Keratinocyte (primary cell): Measurements from ENCODE around the gene TCEA2.

ENCODE experiments used
- CTCF ChIP-seq, 3 experiments: IDR thresholded peaks in 1 of 3; conservative IDR thresholded peaks in 1 of 3; optimal IDR thresholded peaks in 1 of 3; 2 replicates in 2 of 3; 3 replicates in 1 of 3; pipeline versions ENCODE3 to v1.5.1; 2011; ENCODE audit warnings: low read length in 3 of 3, mild to moderate bottlenecking in 3 of 3, moderate library complexity in 2 of 3, control low read depth in 1 of 3, inconsistent platforms in 1 of 3; ENCODE audit not compliant: insufficient read depth in 2 of 3; ENCODE audit errors: extremely low read depth in 1 of 3
- EZH2 ChIP-seq: IDR thresholded peaks from one replicate; pipeline ENCODE4 v1.6.1; 2012; ENCODE audit warnings: inconsistent platforms, mild to moderate bottlenecking, low read length, moderate library complexity

GRCh38 chr20:64073476-64074183 is 10.6 kb downstream of the TCEA2 start:
- TF ChIP-seq CTCF (optimal IDR thresholded peaks at IDR 0.05 in 1 of 3, IDR thresholded peaks at IDR 0.05 in 1 of 3, conservative IDR thresholded peaks at IDR 0.05 in 1 of 3; ENCODE audit: extremely low read depth in 1 of 3, insufficient read depth in 2 of 3, low read length in 3 of 3) (no peak), EZH2 (no peak)
